H9 (cell line): ENCODE data around the gene MSX2. TPM values are rescaled to one million over a fixed set of nuclear protein-coding genes. Genes with fewer than 3 reads are reported as not detected.

Experiments
- DNase-seq: peaks from one replicate; pipeline ENCODE4 v3.0.0-alpha.2; 2017
- H2AFZ ChIP-seq: one replicate; pipeline ENCODE4 v1.6.1; 2013; ENCODE audit warnings: mild to moderate bottlenecking, low read length, control low read depth, moderate library complexity
- H2AK5ac ChIP-seq: 2 replicates; pipeline ENCODE4 v1.6.1; 2013; ENCODE audit warnings: low read length, control low read depth, mixed read lengths; ENCODE audit not compliant: insufficient read length
- H2BK120ac ChIP-seq: one replicate; pipeline ENCODE4 v1.6.1; 2013; ENCODE audit warnings: low read depth, mild to moderate bottlenecking, low read length, control low read depth, inconsistent platforms; ENCODE audit not compliant: poor library complexity, severe bottlenecking
- H2BK12ac ChIP-seq: 2 replicates; pipeline ENCODE4 v1.6.1; 2013; ENCODE audit warnings: low read length, control low read depth, mixed read lengths, low read depth; ENCODE audit not compliant: insufficient read length
- H2BK15ac ChIP-seq: 2 replicates; pipeline ENCODE4 v1.6.1; 2013; ENCODE audit warnings: low read depth, low read length, control low read depth
- H2BK20ac ChIP-seq: one replicate; pipeline ENCODE4 v1.6.1; 2013; ENCODE audit warnings: low read depth, mild to moderate bottlenecking, low read length, control low read depth, inconsistent platforms; ENCODE audit not compliant: poor library complexity, severe bottlenecking
- H2BK5ac ChIP-seq: 2 replicates; pipeline ENCODE4 v1.6.1; 2013; ENCODE audit warnings: low read length, control low read depth, mixed read lengths; ENCODE audit not compliant: insufficient read length
- H3K14ac ChIP-seq: 2 replicates; pipeline ENCODE4 v1.6.1; 2013; ENCODE audit warnings: low read length, control low read depth; ENCODE audit not compliant: insufficient read depth
- H3K18ac ChIP-seq: 2 replicates; pipeline ENCODE4 v1.6.1; 2013; ENCODE audit warnings: low read depth, mild to moderate bottlenecking, mixed read lengths, low read length, control low read depth; ENCODE audit not compliant: insufficient read length
- H3K23ac ChIP-seq: 2 replicates; pipeline ENCODE4 v1.6.1; 2013; ENCODE audit warnings: low read length, control low read depth, mixed read lengths, low read depth; ENCODE audit not compliant: insufficient read length
- H3K23me2 ChIP-seq: 2 replicates; pipeline ENCODE4 v1.6.1; 2013; ENCODE audit warnings: low read depth, mild to moderate bottlenecking, mixed read lengths, low read length, control low read depth; ENCODE audit not compliant: insufficient read length, poor library complexity, severe bottlenecking
- H3K27ac ChIP-seq: 2 replicates; pipeline ENCODE4 v1.5.1; 2013; ENCODE audit warnings: low read length, control low read depth, mixed read lengths, low read depth; ENCODE audit not compliant: insufficient read length
- H3K27me3 ChIP-seq: 2 replicates; pipeline ENCODE4 v1.6.1; 2013; ENCODE audit warnings: low read length, control low read depth, inconsistent platforms; ENCODE audit not compliant: insufficient read depth
- H3K4ac ChIP-seq: 2 replicates; pipeline ENCODE4 v1.6.1; 2013; ENCODE audit warnings: low read depth, mild to moderate bottlenecking, control low read depth, inconsistent platforms, low read length, moderate library complexity
- H3K4me1 ChIP-seq: 2 replicates; pipeline ENCODE4 v1.6.1; 2013; ENCODE audit warnings: low read length, control low read depth, inconsistent platforms; ENCODE audit not compliant: insufficient read depth
- H3K4me2 ChIP-seq: 2 replicates; pipeline ENCODE4 v1.6.1; 2013; ENCODE audit warnings: low read length, control low read depth, mixed read lengths; ENCODE audit not compliant: insufficient read length, insufficient read depth
- H3K56ac ChIP-seq: 2 replicates; pipeline ENCODE4 v1.6.1; 2013; ENCODE audit warnings: low read depth, mild to moderate bottlenecking, mixed read lengths, low read length, control low read depth; ENCODE audit not compliant: insufficient read length
- H3K79me1 ChIP-seq: 2 replicates; pipeline ENCODE4 v1.6.1; 2013; ENCODE audit warnings: low read depth, mild to moderate bottlenecking, moderate library complexity, low read length, control low read depth, inconsistent platforms; ENCODE audit not compliant: insufficient read depth, poor library complexity, severe bottlenecking
- H3K79me2 ChIP-seq: 2 replicates; pipeline ENCODE4 v1.6.1; 2013; ENCODE audit warnings: low read length, control low read depth, inconsistent platforms; ENCODE audit not compliant: insufficient read depth
- H3K9ac ChIP-seq: 2 replicates; pipeline ENCODE4 v1.6.1; 2013; ENCODE audit warnings: low read length, control low read depth, mixed read lengths; ENCODE audit not compliant: insufficient read length; ENCODE audit errors: extremely low read depth
- H3K9me3 ChIP-seq: one replicate; pipeline ENCODE4 v1.6.1; 2013; ENCODE audit warnings: low read depth, low read length, inconsistent platforms; ENCODE audit not compliant: control insufficient read depth
- H3T11ph ChIP-seq: one replicate; pipeline ENCODE4 v1.6.1; 2013; ENCODE audit warnings: mild to moderate bottlenecking, low read length, control low read depth, inconsistent platforms
- H4K20me1 ChIP-seq: one replicate; pipeline ENCODE4 v1.6.1; 2013; ENCODE audit not compliant: control insufficient read depth, insufficient read length, insufficient read depth
- H4K5ac ChIP-seq: 2 replicates; pipeline ENCODE4 v1.6.1; 2013; ENCODE audit warnings: low read depth, mild to moderate bottlenecking, mixed read lengths, low read length, control low read depth; ENCODE audit not compliant: insufficient read length
- H4K8ac ChIP-seq: replicated peaks from 2 replicates; pipeline ENCODE4 v1.6.1; 2013; ENCODE audit warnings: low read length, control low read depth, mixed read lengths, low read depth; ENCODE audit not compliant: insufficient read length
- H4K91ac ChIP-seq: 2 replicates; pipeline ENCODE4 v1.6.1; 2013; ENCODE audit warnings: low read depth, mild to moderate bottlenecking, moderate library complexity, mixed read lengths, low read length, control low read depth; ENCODE audit not compliant: insufficient read length
- H3K27ac Mint-ChIP-seq, 3 experiments: 2 replicates in 2 of 3; 3 replicates in 1 of 3; pipeline ENCODE4 v1.8.0; 2020 to 2021; ENCODE audit warnings: mixed read lengths in 3 of 3, mild to moderate bottlenecking in 1 of 3, moderate library complexity in 1 of 3
- H3K27me3 Mint-ChIP-seq: 2 replicates; pipeline ENCODE4 v1.8.0; 2021; ENCODE audit warnings: low read depth, mild to moderate bottlenecking, moderate library complexity, mixed read lengths
- H3K36me3 Mint-ChIP-seq, 3 experiments: 2 replicates in 2 of 3; 3 replicates in 1 of 3; pipeline ENCODE4 v1.8.0; 2020 to 2021; ENCODE audit warnings: low read depth in 3 of 3, mixed read lengths in 3 of 3; ENCODE audit not compliant: insufficient read depth in 1 of 3
- H3K4me1 Mint-ChIP-seq, 2 experiments: 2 replicates each; pipeline ENCODE4 v1.8.0; 2020; ENCODE audit warnings: mixed read lengths in 2 of 2
- H3K4me3 Mint-ChIP-seq, 2 experiments: 2 replicates in 1 of 2; 3 replicates in 1 of 2; pipeline ENCODE4 v1.8.0; 2020 to 2021; ENCODE audit warnings: mild to moderate bottlenecking in 2 of 2, mixed read lengths in 2 of 2, moderate library complexity in 1 of 2
- H3K9me3 Mint-ChIP-seq, 2 experiments: 2 replicates in 1 of 2; 3 replicates in 1 of 2; pipeline ENCODE4 v1.8.0; 2020; ENCODE audit warnings: mild to moderate bottlenecking in 2 of 2, mixed read lengths in 2 of 2, moderate library complexity in 1 of 2
- CTCF ChIP-seq: fragments of 200-600 bp; sonication (generic); conservative IDR thresholded peaks from 3 replicates; pipeline ENCODE4 v1.8.0; 2021; ENCODE audit warnings: antibody characterized with exemption, mild to moderate bottlenecking
- WGBS: extraction: QIAGEN DNeasy Blood & Tissue Kit; methylation state at CpG from one replicate; pipeline ENCODE4 v1.1.7; 2013; ENCODE audit warnings: missing lambda C conversion rate, low lambda C conversion rate, mixed read lengths; ENCODE audit not compliant: insufficient read length; ENCODE audit errors: extremely low coverage; 5-methylcytosine and 5-hydroxymethylcytosine counted together
- total RNA-seq: library from RNA; stranded (reverse); gene quantifications from 2 replicates; pipeline ENCODE4 v1.2.1, GENCODE V29; 2021

The MSX2 gene
- total RNA-seq, 1 experiment from 2014 or later, result 0.35 TPM

- Histone ChIP-seq H2AFZ (no peak overlapping the region), H2BK120ac (no peak overlapping the region), H3K56ac (no peak overlapping the region), H2BK5ac (no peak overlapping the region), H3K27ac (no peak overlapping the region), H2BK20ac (no peak overlapping the region), H4K8ac (no peak overlapping the region), H3K27me3 (peaks cover 22% of the 10 kb centered on the region), H3K79me2 (no peaks in the 10 kb centered on the region), H3K4me2 (peak overlapping the region; percentile 79), H2AK5ac (no peak overlapping the region), H3K18ac (no peak overlapping the region), H3K4me1 (no peaks in the 10 kb centered on the region), H2BK12ac (no peak overlapping the region), H3K14ac (no peak overlapping the region), H3K79me1 (no peaks in the 10 kb centered on the region), H3K23ac (no peak overlapping the region), H4K91ac (no peak overlapping the region), H3K9me3 (no peaks in the 10 kb centered on the region), H3K9ac (no peak overlapping the region), H3K4ac (no peak overlapping the region), H3T11ph (no peak overlapping the region), H3K23me2 (peaks cover 7% of the 10 kb centered on the region), H2BK15ac (no peak overlapping the region), H4K20me1 (no peaks in the 10 kb centered on the region), H4K5ac (no peak overlapping the region)
- DNase-seq, result peak; percentile 52
- WGBS, result no CpG with 5 or more reads among the region's 89 CpGs
- no peak overlapping the region for H3K27ac Mint-ChIP-seq
- TF ChIP-seq CTCF, result no peak
- peaks cover 89% of the 10 kb centered on the region for H3K27me3 Mint-ChIP-seq
- peak overlapping the region; percentile 64 to 79 for H3K4me3 Mint-ChIP-seq
- H3K4me1 Mint-ChIP-seq, result peaks cover 0 to 3% of the 10 kb centered on the region in 2 experiments; a peak in 1 of 4 replicates
- H3K36me3 Mint-ChIP-seq, result no peaks in the 10 kb centered on the region
- H3K9me3 Mint-ChIP-seq, result no peaks in the 10 kb centered on the region
Observed at GRCh38 chr5:174751154-174752000, 27.0 kb downstream of the MSX2 start.
